BE2C (cell line): Measurements from ENCODE around the gene AP4B1.

Source experiments
- DNase-seq: peaks from one replicate; pipeline ENCODE4 v3.0.0-alpha.2; 2020
- H3K27me3 ChIP-seq: fragments of 250-450 bp; sonication (Bioruptor Pico); 2 replicates; pipeline ENCODE4 v1.5.1; 2020; ENCODE audit warnings: mild to moderate bottlenecking
- H3K36me3 ChIP-seq: fragments of 250-450 bp; sonication (Bioruptor Pico); 2 replicates; pipeline ENCODE4 v1.5.1; 2020; ENCODE audit warnings: mild to moderate bottlenecking
- H3K4me1 ChIP-seq: fragments of 250-450 bp; sonication (Bioruptor Pico); 2 replicates; pipeline ENCODE4 v1.5.1; 2020
- H3K4me3 ChIP-seq: 2 replicates; pipeline ENCODE4 v1.5.1; 2011; ENCODE audit warnings: low read depth, low read length
- H3K9me3 ChIP-seq: fragments of 250-450 bp; sonication (Bioruptor Pico); 2 replicates; pipeline ENCODE4 v1.5.1; 2020
- TF ChIP-seq, protein P1 (sequence below): IDR thresholded peaks from 2 replicates; pipeline ENCODE4 v1.5.1; 2012; ENCODE audit warnings: mild to moderate bottlenecking, low read depth, low read length

AP4B1 gene

DNA sequence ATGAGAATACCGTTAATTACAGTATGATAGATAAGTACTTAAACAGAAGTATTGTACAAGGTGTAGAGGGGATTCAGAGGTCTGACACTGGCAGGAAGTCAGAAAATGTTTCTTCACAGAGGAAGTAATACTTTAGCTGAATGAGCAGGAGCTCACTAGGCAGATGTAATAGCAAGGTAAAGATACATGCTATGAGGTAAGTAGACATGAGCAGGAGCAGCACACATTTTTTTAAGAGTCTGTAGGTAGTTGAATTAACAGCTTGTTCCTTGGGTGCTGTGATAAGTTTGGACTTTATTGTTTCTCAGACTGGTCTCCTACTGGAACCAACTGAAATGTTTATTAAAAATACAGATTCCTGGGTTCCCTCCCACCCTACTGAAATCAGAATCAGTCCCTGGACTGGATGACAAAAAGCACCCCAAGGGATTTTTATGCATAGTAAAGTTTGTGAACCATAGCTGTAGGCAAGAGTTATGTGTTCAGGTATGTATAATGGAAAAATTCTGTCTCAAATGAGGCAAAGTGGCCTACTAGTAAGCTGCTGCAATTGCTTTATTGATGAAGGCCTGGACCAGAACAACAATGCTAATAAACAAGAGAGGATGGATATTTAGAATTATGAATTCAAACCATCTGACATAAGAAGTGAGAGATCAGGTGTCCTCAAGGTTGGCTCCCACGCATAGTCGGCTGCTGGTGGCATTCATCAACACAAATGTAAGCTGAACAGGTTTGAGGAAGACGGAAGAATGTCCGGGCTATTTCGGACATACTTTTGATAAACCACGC, 902 bp downstream of the AP4B1 start:
- TF ChIP-seq, protein P1, sequence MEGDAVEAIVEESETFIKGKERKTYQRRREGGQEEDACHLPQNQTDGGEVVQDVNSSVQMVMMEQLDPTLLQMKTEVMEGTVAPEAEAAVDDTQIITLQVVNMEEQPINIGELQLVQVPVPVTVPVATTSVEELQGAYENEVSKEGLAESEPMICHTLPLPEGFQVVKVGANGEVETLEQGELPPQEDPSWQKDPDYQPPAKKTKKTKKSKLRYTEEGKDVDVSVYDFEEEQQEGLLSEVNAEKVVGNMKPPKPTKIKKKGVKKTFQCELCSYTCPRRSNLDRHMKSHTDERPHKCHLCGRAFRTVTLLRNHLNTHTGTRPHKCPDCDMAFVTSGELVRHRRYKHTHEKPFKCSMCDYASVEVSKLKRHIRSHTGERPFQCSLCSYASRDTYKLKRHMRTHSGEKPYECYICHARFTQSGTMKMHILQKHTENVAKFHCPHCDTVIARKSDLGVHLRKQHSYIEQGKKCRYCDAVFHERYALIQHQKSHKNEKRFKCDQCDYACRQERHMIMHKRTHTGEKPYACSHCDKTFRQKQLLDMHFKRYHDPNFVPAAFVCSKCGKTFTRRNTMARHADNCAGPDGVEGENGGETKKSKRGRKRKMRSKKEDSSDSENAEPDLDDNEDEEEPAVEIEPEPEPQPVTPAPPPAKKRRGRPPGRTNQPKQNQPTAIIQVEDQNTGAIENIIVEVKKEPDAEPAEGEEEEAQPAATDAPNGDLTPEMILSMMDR = no peak
- DNase-seq = no peak
- Histone ChIP-seq H3K9me3 (no peaks in the 10 kb centered on the region), H3K4me3 (peak overlapping the region; percentile 84), H3K36me3 (peaks cover 8% of the 10 kb centered on the region), H3K4me1 (peaks cover 3% of the 10 kb centered on the region; the same call in 1 of the 2 replicates), H3K27me3 (no peaks in the 10 kb centered on the region)

DNA sequence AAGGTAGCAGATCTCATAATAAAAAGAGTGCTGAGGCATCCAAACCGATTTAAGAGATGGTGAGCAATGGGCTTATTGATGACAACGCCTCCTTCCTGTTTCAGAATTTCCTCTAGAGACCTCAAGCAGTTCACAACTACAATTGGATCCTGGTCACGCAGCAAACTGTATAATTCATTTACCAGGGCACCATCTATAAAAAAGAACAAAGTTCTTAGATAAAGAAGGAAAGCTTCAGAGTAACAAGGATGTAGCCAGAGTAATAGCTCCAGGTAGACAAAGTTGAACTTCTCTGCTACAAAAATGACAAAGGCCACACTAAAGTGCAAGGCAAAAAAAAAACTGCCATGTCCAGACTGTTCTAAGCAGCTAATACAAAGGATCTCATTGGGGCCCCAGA, 3.4 kb downstream of the AP4B1 start:
- Histone ChIP-seq H3K27me3 (no peaks in the 10 kb centered on the region), H3K9me3 (no peaks in the 10 kb centered on the region), H3K4me3 (no peak overlapping the region), H3K36me3 (peaks cover 26% of the 10 kb centered on the region), H3K4me1 (peaks cover 3% of the 10 kb centered on the region; the same call in 1 of the 2 replicates)
- TF ChIP-seq, protein P1 = no peak
- no peak for DNase-seq

DNA sequence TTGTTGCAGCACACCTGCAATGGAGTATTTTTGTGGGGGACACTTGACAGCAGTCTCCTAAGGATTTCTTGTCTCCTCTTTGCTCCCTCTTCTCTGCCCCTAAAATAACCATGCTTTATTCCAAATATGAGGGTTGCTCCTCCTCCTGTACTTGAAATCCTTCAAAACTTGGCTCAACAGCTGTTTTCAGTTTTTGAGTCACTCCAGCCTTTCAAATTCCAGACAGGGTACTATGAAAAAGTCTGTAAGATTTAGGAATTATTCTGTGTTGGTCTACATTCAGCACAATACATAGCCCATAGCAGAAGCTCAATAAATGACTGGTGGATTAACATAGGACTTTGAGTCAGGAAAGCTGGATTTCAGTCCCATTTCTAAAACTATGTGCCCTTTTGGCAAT, 5.5 kb downstream of the AP4B1 start:
- Histone ChIP-seq H3K4me3 (no peak overlapping the region), H3K4me1 (peaks cover 3% of the 10 kb centered on the region; the same call in 1 of the 2 replicates), H3K9me3 (no peaks in the 10 kb centered on the region), H3K27me3 (no peaks in the 10 kb centered on the region), H3K36me3 (peaks cover 42% of the 10 kb centered on the region)
- TF ChIP-seq, protein P1 = no peak
- no peak for DNase-seq

DNA sequence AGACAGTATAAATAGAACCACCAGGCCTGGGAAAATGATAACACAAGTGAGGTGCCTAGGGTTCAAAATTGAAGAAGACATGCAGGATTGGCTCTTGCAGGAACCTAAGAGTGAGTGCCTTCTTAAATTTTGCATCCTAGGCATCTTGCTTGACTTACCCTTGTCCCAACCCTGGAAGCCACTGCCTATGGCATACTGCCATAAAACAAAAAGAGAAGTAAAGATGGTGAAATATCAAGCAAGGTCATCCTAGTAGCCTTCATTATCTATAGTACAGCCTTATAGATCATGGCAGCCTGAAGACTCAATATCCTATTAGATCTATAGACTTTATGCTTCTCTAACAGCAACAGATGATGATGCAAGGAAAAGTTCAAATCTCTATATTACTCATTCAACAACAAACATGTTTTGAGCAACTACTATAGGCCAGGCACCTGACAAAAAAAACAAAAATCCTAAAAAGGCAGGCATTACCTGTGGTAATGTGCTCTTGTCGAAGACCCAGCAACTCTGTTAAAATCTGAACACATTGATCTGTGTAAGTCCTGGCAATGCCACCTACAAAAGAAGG, 6.3 kb downstream of the AP4B1 start:
- H3K36me3 ChIP-seq = peaks cover 42% of the 10 kb centered on the region
- TF ChIP-seq, protein P1 = no peak
- no peak overlapping the region for H3K4me3 ChIP-seq
- no peak for DNase-seq
- H3K4me1 ChIP-seq = no peaks in the 10 kb centered on the region
- H3K9me3 ChIP-seq = no peaks in the 10 kb centered on the region
- H3K27me3 ChIP-seq = no peaks in the 10 kb centered on the region

DNA sequence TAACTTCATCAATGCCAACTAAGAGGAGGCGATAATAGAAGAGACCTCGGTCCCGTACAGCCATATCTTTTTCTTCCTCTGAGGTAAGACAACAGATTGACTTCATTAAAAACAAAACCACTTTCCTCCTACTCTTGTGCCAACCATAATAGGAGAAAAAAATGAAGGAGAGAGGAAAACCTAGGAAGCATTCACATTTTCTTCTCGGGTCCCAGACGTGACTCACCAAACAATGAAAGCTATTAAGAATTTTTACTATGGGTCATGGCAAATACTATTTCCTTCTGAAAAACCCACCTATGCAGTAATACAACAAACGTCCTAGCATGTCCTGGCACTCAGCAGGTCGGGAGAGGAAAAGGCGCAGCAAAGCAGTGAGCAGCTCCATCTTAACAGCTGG, 8.6 kb downstream of the AP4B1 start:
- Histone ChIP-seq H3K4me1 (no peaks in the 10 kb centered on the region), H3K9me3 (no peaks in the 10 kb centered on the region), H3K36me3 (peaks cover 42% of the 10 kb centered on the region), H3K4me3 (no peak overlapping the region), H3K27me3 (no peaks in the 10 kb centered on the region)
- no peak for DNase-seq
- TF ChIP-seq, protein P1 = no peak

DNA sequence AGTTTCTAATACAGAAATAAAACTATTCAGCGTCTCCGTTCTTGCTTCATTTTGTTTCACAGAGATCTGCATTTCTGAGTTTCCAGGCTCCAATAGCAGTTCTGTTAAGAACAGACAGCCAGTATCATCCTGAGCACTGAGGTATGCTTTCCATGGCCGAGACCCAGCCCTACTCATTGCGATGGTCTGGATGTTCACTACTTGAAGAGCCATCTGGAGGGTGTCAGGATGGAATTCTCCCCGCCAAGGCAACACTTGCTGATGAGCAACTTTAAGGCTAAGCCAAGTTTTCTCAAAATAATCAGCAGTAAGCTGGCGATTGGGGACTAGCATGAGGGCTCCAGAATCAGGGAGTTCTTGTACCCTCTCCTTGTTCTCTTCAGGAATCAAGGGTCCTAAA, 9.5 kb downstream of the AP4B1 start:
- no peaks in the 10 kb centered on the region for H3K27me3 ChIP-seq
- H3K4me3 ChIP-seq = no peak overlapping the region
- no peaks in the 10 kb centered on the region for H3K9me3 ChIP-seq
- H3K4me1 ChIP-seq = no peaks in the 10 kb centered on the region
- DNase-seq = no peak
- TF ChIP-seq, protein P1 = no peak
- peaks cover 38% of the 10 kb centered on the region for H3K36me3 ChIP-seq
